RWPE2 (cell line): ENCODE measurements around the gene NOD2.

ENCODE experiments used
- ATAC-seq: fragments of 200-7000 bp; cut with Tn5 transposase; 3 replicates; pipeline ENCODE4 v1.9.1; 2021; ENCODE audit warnings: low read depth
- DNase-seq: peaks from one replicate; pipeline ENCODE4 v3.0.0-alpha.2; 2020; ENCODE audit warnings: low spot score
- H3K27ac ChIP-seq: fragments of 450-650 bp; 2 replicates; pipeline ENCODE4 v1.5.1; 2017; ENCODE audit warnings: mild to moderate bottlenecking; ENCODE audit not compliant: poor library complexity, severe bottlenecking
- H3K27me3 ChIP-seq: fragments of 250-450 bp; sonication (Bioruptor Pico); 2 replicates; pipeline ENCODE4 v1.5.1; 2021; ENCODE audit warnings: mild to moderate bottlenecking, moderate library complexity; ENCODE audit not compliant: insufficient read depth, poor library complexity, severe bottlenecking
- H3K36me3 ChIP-seq: fragments of 250-450 bp; sonication (Bioruptor Pico); 2 replicates; pipeline ENCODE4 v1.5.1; 2020; ENCODE audit warnings: low read depth, mild to moderate bottlenecking, moderate library complexity
- H3K4me1 ChIP-seq: fragments of 250-450 bp; sonication (Bioruptor Pico); 2 replicates; pipeline ENCODE4 v1.5.1; 2021; ENCODE audit warnings: mild to moderate bottlenecking, moderate library complexity; ENCODE audit not compliant: insufficient read depth, poor library complexity, severe bottlenecking
- H3K4me3 ChIP-seq: fragments of 250-450 bp; sonication (Bioruptor Pico); 2 replicates; pipeline ENCODE4 v1.5.1; 2021; ENCODE audit warnings: mild to moderate bottlenecking, moderate library complexity; ENCODE audit not compliant: severe bottlenecking
- H3K9me3 ChIP-seq: fragments of 250-450 bp; sonication (Bioruptor Pico); 2 replicates; pipeline ENCODE4 v1.5.1; 2021; ENCODE audit warnings: mild to moderate bottlenecking, moderate library complexity; ENCODE audit not compliant: severe bottlenecking
- TF ChIP-seq, protein P1 (sequence below): fragments of 450-650 bp; IDR thresholded peaks from one replicate; pipeline ENCODE4 v1.5.1; 2017; ENCODE audit warnings: mild to moderate bottlenecking, moderate library complexity; ENCODE audit not compliant: poor library complexity, severe bottlenecking

Gene NOD2

DNA sequence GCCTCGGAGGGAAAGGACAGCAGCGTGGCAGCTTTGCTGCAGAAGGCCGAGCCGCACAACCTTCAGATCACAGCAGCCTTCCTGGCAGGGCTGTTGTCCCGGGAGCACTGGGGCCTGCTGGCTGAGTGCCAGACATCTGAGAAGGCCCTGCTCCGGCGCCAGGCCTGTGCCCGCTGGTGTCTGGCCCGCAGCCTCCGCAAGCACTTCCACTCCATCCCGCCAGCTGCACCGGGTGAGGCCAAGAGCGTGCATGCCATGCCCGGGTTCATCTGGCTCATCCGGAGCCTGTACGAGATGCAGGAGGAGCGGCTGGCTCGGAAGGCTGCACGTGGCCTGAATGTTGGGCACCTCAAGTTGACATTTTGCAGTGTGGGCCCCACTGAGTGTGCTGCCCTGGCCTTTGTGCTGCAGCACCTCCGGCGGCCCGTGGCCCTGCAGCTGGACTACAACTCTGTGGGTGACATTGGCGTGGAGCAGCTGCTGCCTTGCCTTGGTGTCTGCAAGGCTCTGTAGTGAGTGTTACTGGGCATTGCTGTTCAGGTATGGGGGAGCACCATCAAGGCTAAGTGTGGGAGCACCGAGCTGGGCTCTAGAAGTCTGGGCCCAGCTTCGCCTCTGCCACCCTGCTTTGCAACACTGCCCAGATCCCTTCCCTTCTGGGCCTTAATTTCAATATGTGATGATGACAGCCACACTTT lies 18.6 kb downstream of the NOD2 start:
- TF ChIP-seq, protein P1, sequence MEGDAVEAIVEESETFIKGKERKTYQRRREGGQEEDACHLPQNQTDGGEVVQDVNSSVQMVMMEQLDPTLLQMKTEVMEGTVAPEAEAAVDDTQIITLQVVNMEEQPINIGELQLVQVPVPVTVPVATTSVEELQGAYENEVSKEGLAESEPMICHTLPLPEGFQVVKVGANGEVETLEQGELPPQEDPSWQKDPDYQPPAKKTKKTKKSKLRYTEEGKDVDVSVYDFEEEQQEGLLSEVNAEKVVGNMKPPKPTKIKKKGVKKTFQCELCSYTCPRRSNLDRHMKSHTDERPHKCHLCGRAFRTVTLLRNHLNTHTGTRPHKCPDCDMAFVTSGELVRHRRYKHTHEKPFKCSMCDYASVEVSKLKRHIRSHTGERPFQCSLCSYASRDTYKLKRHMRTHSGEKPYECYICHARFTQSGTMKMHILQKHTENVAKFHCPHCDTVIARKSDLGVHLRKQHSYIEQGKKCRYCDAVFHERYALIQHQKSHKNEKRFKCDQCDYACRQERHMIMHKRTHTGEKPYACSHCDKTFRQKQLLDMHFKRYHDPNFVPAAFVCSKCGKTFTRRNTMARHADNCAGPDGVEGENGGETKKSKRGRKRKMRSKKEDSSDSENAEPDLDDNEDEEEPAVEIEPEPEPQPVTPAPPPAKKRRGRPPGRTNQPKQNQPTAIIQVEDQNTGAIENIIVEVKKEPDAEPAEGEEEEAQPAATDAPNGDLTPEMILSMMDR, result no peak
- Histone ChIP-seq H3K27me3 (no peaks in the 10 kb centered on the region), H3K4me3 (no peak overlapping the region), H3K9me3 (no peaks in the 10 kb centered on the region), H3K27ac (no peak overlapping the region), H3K4me1 (no peaks in the 10 kb centered on the region), H3K36me3 (no peaks in the 10 kb centered on the region)
- ATAC-seq (no peak), DNase-seq (no peak)

DNA sequence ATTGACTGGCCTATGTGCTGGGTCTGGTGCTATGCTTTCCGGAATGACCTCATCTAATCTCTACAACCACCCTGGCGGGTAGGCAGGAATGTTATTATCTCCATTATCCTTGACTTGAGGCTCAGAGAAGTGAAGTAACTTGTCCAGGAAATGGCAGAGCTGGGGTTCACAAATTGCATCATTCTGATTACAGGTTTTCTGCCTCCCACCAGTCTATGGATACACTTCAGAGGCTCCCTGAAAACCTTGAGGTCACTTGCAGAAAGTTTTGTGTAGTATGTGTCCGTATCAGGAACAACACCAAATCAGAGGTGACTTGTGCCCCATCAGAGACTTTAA lies 19.1 kb downstream of the NOD2 start:
- ATAC-seq (no peak), DNase-seq (no peak)
- Histone ChIP-seq H3K4me3 (no peak overlapping the region), H3K27me3 (no peaks in the 10 kb centered on the region), H3K27ac (no peak overlapping the region), H3K36me3 (no peaks in the 10 kb centered on the region), H3K9me3 (no peaks in the 10 kb centered on the region), H3K4me1 (no peaks in the 10 kb centered on the region)
- TF ChIP-seq, protein P1, result no peak

DNA sequence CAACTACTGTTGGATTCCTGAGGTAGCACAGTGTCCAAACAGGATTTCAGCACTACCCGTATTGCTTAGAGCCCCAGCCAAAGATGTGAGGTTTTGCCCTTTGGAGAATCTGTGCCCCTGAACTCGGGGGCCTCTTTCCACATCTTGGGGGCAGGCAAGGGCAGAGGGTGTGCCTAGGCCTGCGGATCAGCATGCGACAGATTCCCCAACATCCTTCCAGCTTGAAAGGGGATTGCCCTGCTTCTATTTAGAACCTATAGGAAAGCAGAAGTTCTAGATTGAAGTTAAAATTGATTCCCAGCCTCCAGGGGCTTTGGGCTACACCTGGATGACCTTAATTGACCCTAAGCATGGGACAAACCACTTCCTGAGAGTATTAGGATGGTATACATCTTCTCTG lies 19.6 kb downstream of the NOD2 start:
- Histone ChIP-seq H3K36me3 (no peaks in the 10 kb centered on the region), H3K4me3 (no peak overlapping the region), H3K27ac (no peak overlapping the region), H3K4me1 (no peaks in the 10 kb centered on the region), H3K9me3 (no peaks in the 10 kb centered on the region), H3K27me3 (no peaks in the 10 kb centered on the region)
- ATAC-seq (no peak), DNase-seq (no peak)
- TF ChIP-seq, protein P1, result no peak

DNA sequence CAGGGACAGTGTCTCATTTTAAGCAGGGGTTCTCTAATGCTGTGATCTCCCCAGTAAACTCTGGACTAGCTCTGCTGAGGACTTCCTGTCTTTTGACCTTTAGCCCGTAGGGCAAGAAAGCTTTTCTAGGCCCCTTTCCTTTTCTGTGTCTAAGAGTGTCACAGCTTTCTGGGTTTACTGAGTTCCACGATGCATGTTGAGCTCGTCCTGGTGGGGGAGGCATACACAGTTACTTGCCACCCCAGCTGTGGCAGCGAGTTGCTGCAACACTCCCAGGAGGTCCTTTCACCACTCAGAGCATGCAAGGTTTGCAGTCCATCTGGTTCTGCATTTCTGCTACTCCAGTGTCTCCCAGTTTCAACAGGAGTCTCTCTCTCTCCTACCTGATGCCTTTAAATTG lies 23.7 kb downstream of the NOD2 start:
- TF ChIP-seq, protein P1, result no peak
- peaks cover 9% of the 10 kb centered on the region for H3K4me1 ChIP-seq
- no peak overlapping the region for H3K4me3 ChIP-seq
- H3K27ac ChIP-seq, result no peak overlapping the region
- no peaks in the 10 kb centered on the region for H3K36me3 ChIP-seq
- ATAC-seq, result no peak
- no peaks in the 10 kb centered on the region for H3K27me3 ChIP-seq
- DNase-seq, result no peak
- H3K9me3 ChIP-seq, result no peaks in the 10 kb centered on the region

DNA sequence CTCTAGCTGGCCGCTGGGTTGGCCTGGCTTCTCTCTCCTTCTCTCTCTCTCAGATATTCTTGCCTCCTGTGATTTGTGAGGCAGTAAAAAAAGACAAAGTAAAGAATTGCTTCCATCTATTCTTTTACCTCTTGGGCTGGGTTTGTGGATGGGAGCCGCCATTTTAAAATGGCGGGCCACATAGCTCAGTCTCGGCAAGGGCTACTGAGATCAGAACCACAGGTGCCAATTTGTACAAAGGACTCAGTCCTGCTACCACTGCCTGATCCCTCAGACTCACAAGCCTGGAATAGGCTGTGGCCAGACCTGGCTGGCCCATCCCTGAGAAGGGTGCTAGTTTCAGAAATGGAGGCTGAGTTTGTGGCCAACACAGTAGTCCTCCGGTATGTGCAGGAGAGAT lies 24.1 kb downstream of the NOD2 start:
- DNase-seq (no peak), ATAC-seq (no peak)
- Histone ChIP-seq H3K9me3 (no peaks in the 10 kb centered on the region), H3K4me1 (peaks cover 9% of the 10 kb centered on the region), H3K27me3 (no peaks in the 10 kb centered on the region), H3K27ac (no peak overlapping the region), H3K4me3 (no peak overlapping the region), H3K36me3 (no peaks in the 10 kb centered on the region)
- TF ChIP-seq, protein P1, result no peak
